Adipose tissue (tissue), 3 donors: ENCODE results near the gene OCRL. TPM values are rescaled to one million over a fixed set of nuclear protein-coding genes. Genes with fewer than 3 reads are reported as not detected.

Experiments used
- H3K27ac ChIP-seq: one replicate; pipeline ENCODE4 v1.5.1; 2013; ENCODE audit warnings: low read depth, low read length
- WGBS, 3 donors: extraction: QIAGEN DNeasy Blood & Tissue Kit; methylation state at CpG; one replicate each; pipeline ENCODE4 v1.1.7; 2013; 5-methylcytosine and 5-hydroxymethylcytosine counted together
- polyA plus RNA-seq, 3 donors: library from polyadenylated mRNA; stranded (reverse); fragments of 200-250 nt; gene quantifications; one replicate each; pipeline ENCODE4 v1.2.3, GENCODE V29; 2013
- donor health status: healthy with polysubstance abuse.
- donor health status: Bipolar disorder and iron deficiency.
- donor health status: healthy.

OCRL gene
- polyA plus RNA-seq, 3 donors, result 7.3 to 14.1 (median 13.5) TPM

- 69 to 88% (median 74%) methylated on average over 2 of the region's 2 CpGs for WGBS, 3 donors
- H3K27ac ChIP-seq, result no peak overlapping the region
Measured at GRCh38 chrX:129612396-129612795, 72.3 kb downstream of the OCRL start.

- H3K27ac ChIP-seq, result no peak overlapping the region
Measured at GRCh38 chrX:129613596-129613995, 73.5 kb downstream of the OCRL start.

- 69 to 89% (median 75%) methylated on average over 5 of the region's 5 CpGs for WGBS, 3 donors
- H3K27ac ChIP-seq, result no peak overlapping the region
Measured at GRCh38 chrX:129614481-129615255, 74.6 kb downstream of the OCRL start.

GRCh38 chrX:129617420-129617819 lies 77.4 kb downstream of the OCRL start:
- 71 to 79% (median 76%) methylated on average over 5 to 6 of the region's 6 CpGs for WGBS, 3 donors
- H3K27ac ChIP-seq, result no peak overlapping the region

GRCh38 chrX:129618997-129619396 lies 78.9 kb downstream of the OCRL start:
- H3K27ac ChIP-seq, result no peak overlapping the region
- WGBS, 3 donors, result 56 to 88% (median 69%) methylated on average over 4 of the region's 4 CpGs

GRCh38 chrX:129622757-129623301 lies 82.8 kb downstream of the OCRL start:
- H3K27ac ChIP-seq, result no peak overlapping the region
- WGBS, 3 donors, result 62 to 75% (median 65%) methylated on average over 5 to 10 of the region's 10 CpGs

- 47 to 60% (median 55%) methylated on average over 3 of the region's 3 CpGs for WGBS, 3 donors
Measured at GRCh38 chrX:129626026-129626425, 86.0 kb downstream of the OCRL start.

GRCh38 chrX:129629837-129630236 lies 89.8 kb downstream of the OCRL start:
- no peak overlapping the region for H3K27ac ChIP-seq
- WGBS, 3 donors, result 52 to 70% (median 55%) methylated on average over 7 of the region's 7 CpGs

More at GRCh38 chrX:129626026-129626425, 86.0 kb downstream of the OCRL start:
- no peak overlapping the region for H3K27ac ChIP-seq

GRCh38 chrX:129631849-129632248 lies 91.8 kb downstream of the OCRL start:
- H3K27ac ChIP-seq, result no peak overlapping the region
- WGBS, 3 donors, result 79 to 93% (median 93%) methylated on average over 4 to 5 of the region's 5 CpGs

- no peak overlapping the region for H3K27ac ChIP-seq
- WGBS, 3 donors, result 64 to 72% (median 65%) methylated on average over 5 to 7 of the region's 7 CpGs
Measured at GRCh38 chrX:129632443-129632842, 92.4 kb downstream of the OCRL start.

GRCh38 chrX:129634541-129634940 lies 94.5 kb downstream of the OCRL start:
- H3K27ac ChIP-seq, result no peak overlapping the region
- WGBS, 3 donors, result 54 to 76% (median 72%) methylated on average over 7 of the region's 7 CpGs

- 64 to 82% (median 72%) methylated on average over 8 of the region's 8 CpGs for WGBS, 3 donors
Measured at GRCh38 chrX:129636175-129636681, 96.2 kb downstream of the OCRL start.

GRCh38 chrX:129637217-129638109 lies 97.4 kb downstream of the OCRL start:
- 20 to 27% (median 24%) methylated on average over 13 of the region's 13 CpGs for whole genome bisulfite sequencing, 3 donors
- no peak overlapping the region for H3K27ac ChIP-seq

More at GRCh38 chrX:129636175-129636681, 96.2 kb downstream of the OCRL start:
- H3K27ac ChIP-seq, result no peak overlapping the region

GRCh38 chrX:129638917-129639316 lies 98.9 kb downstream of the OCRL start:
- WGBS, 3 donors, result 62 to 91% (median 63%) methylated on average over 2 to 8 of the region's 8 CpGs
- H3K27ac ChIP-seq, result no peak overlapping the region

GRCh38 chrX:129640737-129641136 lies 100.7 kb downstream of the OCRL start:
- no peak overlapping the region for H3K27ac ChIP-seq
- WGBS, 3 donors, result 52 to 100% (median 75%) methylated on average over 1 of the region's 1 CpG

- H3K27ac ChIP-seq, result no peak overlapping the region
- 64 to 72% (median 70%) methylated on average over 3 of the region's 3 CpGs for WGBS, 3 donors
Measured at GRCh38 chrX:129641469-129641868, 101.4 kb downstream of the OCRL start.

GRCh38 chrX:129641941-129642340 lies 101.9 kb downstream of the OCRL start:
- H3K27ac ChIP-seq, result no peak overlapping the region
- 25 to 72% (median 46%) methylated on average over 3 of the region's 3 CpGs for WGBS, 3 donors
